Measurements from ENCODE around the gene TAX1BP1.

DNA sequence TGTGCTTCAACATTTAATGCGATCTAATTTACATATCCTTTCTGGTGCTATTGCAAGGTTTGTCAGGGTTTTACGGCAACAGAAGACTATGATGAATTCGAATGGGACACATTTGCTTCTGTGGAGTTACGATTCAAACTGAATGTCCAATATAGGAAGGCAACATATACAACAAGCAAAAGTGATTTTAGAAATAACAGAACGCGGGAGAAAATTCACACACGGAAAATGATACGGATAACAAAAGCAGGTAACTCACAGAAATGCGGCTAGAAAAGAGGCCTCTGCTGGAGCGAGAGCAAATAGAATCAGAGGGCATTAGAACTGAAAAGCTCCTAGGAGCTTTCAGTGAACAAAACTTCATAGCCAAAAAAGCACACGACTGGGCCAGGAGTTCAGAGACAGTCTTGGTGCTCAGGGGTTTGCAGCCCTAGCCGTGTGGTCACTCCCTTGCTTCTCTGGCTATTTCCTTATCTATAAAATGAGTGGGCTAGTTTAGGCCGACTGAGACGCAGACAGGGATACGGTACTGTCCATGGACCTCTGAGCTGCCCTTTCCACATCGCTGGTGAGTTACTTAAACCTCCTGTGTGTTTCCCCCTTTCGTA is 557 bp upstream of the TAX1BP1 start:
- TF ChIP-seq CTCF (IDR thresholded peaks at IDR 0.05) (no peak), POLR2A (IDR thresholded peaks at IDR 0.05) (no peak)
